Activated CD4-positive, alpha-beta T cell treated with anti-CD3 and anti-CD28 coated beads, Interleukin-2, Interleukin-6, amounts not matched to agents 100 ng/mL and 50 ng/mL, durations not matched to agents 16 hours and 8 hours (primary cell): ENCODE results near the gene SLC17A5.
"Not testable (repeated sequence)": the region's sequence is repeated elsewhere in the genome, so short reads cannot be mapped to it uniquely, and the experiment has no call there.

Experiments
- DNase-seq: peaks from one replicate; pipeline ENCODE4 v3.0.0-alpha.2; 2020

The SLC17A5 gene

DNA sequence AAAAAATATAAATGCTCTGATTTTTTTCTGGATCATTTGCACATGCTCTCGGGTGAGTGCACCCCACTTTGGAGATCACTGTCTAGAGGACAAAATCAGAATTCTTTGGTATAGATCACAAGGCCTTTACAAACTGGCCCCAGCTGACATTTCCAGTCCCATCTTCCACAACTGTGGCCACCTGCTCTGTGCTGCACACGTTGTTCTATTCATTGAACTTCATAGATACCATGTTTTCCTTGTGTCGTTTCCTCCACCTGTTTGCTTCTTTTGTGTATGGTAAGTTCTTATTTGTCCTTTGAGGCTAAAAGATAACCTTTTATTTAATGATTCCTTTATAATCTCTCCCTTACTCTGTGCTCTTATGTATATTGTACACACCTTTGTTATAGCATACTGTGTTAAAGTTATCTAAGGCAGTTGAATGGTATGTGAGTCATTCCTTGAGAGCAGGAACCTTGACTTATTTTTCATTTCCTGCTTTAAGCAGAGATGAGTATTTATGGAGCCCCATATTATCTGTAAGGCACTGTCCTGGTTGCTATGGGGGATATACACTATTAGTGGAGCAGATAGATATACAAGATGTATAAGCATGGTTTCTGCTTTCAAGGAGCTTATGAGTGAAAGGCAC is 12.0 kb upstream of the SLC17A5 start:
- peak; percentile 58 for DNase-seq

DNA sequence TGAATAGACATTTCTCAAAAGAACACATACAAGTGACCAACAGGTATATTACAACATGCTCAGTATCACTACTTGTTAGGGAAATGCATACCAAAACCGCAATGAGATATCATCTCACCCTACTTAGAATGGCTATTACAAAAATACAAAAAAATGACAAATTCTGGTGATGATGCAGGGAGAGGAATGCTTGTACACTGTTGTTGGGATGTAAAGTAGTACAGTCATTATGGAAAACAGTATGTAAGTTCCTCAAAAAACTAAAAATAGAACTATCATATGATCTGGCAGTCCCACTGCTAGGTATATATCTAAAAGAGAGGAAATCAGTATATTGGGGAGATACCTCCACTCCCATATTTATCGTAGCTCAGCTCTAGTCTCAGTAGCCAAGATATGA is 10.9 kb upstream of the SLC17A5 start:
- DNase-seq, result no peak

DNA sequence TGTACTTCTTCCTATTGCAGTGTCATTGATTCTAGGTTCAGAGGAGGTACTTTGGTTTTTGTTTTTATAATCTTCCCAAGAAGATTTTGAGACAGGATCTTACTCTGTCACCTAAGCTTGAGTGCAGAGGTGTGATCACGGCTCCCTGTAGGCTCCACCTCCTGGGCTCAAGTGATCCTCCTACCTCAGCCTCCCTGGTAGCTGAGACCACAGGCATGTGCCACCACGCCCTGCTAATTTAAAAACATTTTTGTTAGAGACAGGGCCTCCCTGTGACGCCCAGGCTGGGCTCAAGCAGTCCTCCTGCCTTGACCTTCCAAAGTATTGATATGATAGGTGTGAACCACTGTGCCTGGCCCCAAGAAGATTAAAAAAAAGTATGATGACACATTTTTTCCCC is 3.4 kb upstream of the SLC17A5 start:
- peak; percentile 17 for DNase-seq

DNA sequence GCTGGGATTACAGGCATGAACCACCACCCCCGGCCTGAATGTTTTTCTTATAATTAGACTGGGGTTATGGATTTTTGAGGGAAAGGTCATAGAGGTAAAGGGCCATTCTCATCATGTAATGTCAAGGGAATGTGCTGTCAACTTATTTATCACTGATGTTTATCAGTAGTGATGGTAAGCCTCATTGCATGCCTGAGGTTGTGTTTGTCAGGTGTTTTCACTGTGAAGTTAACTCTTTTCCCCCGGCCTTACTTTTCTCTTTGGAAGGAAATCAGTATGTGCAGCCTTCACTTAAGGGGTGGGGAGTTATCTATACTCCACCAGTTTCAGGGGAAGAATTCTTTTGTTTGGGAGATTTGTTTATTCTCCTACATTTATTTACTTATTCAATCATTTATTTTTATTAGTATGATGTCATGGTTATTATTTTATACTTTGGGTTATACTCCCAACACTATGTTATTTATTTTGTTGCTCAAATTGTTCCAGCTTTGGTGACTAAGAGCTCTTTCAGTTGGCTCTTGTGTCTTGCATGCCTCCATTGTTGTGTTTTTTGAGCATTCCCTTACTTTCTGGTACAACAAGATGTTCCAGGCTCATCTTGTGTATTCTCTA is 2.8 kb upstream of the SLC17A5 start:
- DNase-seq, result no peak

DNA sequence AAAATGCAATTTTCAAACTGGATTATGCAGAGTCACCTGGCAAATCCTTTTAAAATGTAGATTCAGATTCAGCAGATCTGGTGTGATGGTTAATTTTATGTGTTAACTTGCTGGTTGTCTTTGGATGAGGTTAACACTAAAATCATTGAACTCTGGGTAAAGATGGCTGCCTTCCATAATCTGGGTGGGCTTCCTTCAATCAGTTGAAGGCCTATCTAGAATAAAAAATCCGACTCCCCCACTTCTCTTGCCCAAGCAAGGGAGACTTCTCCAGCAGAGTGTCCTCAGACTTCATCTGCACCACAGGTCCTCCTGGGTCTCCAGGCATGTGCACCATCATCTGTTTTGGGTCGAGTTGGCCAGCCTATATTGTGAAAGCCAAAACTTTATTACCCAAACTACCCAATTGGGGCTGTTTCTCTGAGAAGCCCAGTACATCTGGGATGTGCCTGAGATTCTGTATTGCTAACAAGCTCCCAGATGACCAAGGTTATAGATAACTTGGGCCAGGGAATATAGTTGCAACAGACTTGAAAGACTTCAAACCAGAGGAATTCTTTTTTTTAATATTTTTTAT is 1.6 kb upstream of the SLC17A5 start:
- DNase-seq, result no peak

DNA sequence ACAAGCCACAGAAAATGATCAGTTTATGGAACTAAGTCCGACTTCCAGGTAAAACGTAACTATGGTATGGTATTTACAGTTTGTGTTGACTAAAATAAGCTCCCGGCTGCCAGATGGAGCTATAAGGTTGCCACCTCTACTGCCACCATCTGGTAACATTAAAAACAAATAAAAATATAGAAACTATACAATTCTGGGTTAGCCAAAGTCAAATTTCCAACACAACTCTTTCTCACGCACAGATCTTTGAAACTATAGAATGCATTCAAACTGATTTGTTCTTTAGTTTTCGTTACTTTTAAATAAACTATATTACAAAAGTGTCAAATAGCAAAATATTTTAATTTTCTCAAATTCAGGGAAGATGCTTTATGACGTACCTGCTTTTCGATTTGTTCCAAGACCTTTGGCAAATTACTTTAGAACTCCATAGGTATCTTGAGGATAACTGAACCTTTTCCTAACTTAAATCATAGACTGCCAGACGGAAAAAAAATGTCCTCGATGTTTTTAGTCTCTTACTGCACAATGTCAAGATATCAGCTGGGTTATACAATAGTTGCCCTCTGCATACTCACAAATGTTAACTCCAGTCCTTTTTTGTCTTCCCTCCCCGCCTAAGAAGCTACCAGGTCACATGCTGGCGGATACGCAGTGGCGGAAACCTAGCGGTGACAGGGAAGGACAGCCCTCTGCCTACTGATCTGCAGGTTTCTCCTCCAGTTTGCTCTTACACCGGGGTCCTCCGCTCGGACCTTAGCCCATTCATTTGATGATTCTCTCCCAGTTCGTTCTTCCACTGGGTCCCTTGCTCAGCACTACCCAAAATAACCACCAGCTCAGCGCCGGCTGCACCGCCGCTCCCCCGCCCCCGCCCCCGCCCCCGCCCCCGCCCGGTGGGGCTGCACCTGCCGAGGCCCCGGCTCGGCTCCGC is 888 bp downstream of the SLC17A5 start:
- peak; percentile 84 for DNase-seq

DNA sequence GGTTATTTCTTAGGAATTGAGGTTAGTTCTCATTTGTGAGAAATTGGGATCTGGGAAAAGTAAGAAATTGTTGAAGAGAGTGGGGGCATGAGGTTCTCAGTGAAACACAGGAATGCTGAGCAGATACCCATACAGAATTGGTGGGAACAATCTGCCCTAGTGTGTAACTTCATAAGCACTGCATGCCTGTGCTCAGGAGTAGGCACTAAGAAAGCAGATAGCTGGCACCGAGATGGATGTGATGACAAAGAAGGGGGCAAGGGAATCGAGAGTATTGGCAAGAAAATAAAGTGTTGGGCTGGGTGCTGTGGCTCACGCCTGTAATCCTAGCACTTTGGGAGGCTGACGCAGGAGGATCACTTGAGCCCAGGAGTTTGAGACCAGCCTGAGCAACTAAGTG is 4.0 kb downstream of the SLC17A5 start:
- no peak for DNase-seq

DNA sequence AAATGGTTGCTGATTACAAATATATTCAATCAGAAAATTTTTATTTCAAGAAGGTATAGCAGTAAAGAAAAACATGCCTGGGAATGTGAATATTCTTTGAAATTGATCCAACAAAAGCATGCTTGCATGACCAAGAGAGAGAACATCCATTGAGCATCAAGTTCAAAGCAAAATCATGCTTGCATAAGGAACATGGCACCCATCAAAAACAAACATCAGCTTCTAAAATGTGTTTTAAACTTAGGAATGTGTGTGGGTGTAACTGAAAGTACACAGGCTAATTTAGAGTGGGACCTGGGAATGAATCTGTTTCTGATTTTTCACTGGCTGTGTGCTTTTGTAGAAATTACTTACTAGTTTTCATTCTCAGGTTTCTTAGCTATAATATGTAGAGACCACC is 5.6 kb downstream of the SLC17A5 start:
- no peak for DNase-seq

DNA sequence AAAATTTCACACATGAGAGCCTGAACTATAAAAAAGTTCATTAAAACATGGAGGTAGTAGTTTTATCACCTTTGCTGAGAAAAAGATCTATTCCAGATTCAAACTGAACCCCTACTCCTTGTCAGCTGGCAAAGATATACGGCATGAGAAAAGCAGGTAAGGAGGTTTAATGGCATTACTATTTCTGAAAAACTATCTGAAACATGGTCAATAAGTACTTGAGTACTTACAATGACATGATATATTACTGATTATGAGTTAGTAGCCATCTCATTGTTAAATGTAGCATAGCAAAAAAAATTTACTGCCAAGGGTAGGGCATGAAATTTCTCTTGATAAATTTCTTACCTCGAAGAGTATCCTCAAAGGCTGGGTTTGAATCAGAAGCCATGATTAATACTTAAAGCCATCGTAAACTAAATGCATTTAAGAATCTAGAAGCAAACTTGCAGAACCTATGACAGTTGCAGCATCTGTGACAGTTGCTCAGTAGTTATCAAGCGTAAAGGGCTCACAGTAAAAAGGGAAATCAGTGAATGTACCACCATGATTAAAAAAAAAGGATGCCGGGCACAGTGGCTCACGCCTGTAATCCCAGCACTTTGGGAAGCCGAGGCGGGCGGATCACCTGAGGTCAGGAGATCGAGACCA is 8.7 kb downstream of the SLC17A5 start:
- DNase-seq, result no peak

DNA sequence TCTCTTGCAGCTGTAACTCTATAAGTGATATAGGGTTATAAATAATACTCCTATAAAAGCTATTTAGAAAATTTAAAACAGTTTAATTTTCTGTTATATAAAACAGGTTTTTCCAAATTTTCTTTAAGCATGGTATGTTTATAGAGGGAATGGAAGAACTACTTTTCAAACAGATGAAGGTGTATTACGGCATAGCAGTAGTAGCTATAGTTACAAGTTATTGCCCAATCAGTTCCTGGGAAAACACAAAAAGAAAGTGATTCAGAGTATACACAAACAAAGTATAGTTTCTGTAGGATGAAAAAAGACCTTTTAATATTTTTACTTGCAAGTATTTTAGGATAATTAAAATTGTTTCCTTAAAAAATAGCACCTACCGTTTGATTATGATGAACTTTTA is 9.8 kb downstream of the SLC17A5 start:
- DNase-seq, result no peak

DNA sequence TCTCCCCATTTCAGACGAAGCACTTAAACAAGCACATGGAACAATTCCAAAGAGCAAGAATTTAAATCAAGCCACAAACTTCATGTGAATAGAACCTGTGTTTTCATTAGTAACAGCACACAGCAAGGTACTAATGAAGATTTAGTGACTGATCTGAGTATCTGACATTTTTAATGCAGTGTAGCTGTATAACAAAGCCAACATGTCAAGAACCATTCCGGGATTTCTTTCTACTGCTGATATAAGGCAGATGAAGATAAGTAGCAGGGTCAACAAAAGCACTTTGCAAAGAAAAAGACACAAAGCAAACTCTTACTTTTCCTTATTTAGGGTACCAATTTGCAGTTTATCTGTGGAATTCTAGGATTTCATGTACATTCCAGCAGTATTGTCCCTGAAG is 11.3 kb downstream of the SLC17A5 start:
- DNase-seq, result no peak

DNA sequence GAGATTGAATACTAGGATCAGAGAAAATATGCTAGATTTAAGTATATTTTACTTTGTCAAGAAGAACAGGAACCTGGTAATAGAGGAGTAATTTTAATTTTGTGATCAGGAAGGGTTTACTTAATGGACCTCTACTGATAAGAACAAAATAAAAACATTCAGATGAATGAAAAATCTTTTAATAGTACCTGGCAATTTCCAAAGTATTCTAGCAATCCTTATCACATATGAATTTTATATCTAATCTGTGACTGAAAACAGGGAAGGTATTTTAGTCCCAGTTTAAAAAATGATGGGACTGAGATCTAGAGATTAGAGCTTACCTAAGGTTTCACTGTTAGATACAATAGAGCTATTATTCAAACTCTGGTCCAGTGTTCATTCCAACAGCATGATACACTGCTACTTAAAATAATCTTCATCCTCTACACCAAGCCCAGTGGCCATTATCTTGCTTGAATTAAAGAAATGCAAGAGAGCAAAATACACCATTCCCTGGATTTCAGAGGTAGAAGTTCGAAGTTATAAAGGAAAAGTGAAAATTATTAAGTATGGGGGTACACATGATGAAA is 13.5 kb downstream of the SLC17A5 start:
- no peak for DNase-seq

DNA sequence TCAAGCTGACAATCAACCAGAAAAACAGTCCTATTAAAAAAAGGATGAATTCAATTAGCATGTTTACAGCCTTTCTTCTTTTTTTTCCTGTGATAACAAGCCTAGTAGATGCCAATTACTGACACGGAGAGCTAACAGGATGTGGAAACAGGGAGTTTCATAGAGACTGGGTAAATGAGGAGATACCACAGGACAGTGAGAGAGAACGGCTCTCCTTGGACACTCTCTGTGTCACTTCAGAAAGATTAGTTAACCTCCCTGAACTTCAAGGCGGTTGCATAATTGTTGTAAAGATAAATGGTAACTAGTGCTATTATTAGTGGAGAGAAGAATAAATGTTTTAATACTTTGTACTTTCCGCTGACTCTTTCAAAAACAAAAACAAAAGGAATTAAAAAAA is 14.8 kb downstream of the SLC17A5 start:
- no peak for DNase-seq

DNA sequence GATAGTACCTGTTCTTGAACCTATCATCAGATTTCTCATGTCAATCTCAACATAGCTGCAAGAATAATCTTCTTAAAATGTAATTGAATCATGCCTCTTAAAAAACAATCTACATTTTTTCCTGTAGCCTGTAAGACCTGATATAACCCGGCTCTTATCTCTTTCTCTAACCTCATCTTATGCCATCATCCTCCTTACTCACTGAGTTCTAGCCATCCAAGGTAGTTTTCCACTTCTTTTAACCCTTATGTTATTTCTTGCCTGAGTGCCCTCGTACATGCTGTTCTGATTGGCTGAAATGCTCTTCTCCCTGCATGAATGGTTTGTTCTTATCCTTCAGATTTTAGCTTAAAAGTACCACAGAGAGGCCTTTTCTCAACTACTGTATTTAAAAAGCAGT is 16.4 kb downstream of the SLC17A5 start:
- DNase-seq, result no peak

DNA sequence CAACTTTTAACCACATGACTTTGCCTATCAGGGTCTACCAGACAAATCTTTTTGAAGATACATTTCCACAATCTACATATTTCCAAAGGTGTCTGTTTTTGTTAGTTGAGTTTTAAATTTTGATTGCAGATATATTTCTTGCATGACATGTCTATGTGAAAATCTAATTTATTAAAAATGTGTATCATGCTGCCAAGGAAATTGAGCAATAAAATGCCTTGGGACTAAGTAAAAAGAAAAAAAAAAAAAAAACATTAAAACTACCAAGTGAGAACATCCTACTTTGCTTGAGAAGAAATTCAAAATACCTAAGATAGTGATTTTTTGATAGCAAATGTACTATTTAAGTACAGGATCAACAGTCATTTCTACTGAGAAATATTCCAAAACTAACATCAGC is 17.7 kb downstream of the SLC17A5 start:
- no peak for DNase-seq

DNA sequence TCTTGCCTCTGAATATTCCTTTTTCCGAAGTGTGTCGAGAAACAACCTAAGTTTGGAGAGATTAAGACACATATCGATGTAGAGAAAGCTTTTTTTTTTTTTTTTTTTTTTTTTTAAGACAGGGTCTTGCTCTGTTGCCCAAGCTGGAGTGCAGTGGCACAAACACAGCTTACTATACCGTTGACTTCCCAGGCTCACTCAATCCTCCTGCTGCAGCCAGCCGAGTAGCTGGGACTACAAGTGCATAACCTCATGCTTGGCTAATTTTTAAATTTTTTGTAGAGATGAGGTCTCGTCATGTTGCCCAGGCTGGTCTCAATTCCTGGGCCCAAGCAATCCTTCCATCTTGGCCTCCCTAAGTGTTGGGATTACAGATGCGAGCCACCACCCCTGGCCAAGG is 21.4 kb downstream of the SLC17A5 start:
- DNase-seq, result no peak

DNA sequence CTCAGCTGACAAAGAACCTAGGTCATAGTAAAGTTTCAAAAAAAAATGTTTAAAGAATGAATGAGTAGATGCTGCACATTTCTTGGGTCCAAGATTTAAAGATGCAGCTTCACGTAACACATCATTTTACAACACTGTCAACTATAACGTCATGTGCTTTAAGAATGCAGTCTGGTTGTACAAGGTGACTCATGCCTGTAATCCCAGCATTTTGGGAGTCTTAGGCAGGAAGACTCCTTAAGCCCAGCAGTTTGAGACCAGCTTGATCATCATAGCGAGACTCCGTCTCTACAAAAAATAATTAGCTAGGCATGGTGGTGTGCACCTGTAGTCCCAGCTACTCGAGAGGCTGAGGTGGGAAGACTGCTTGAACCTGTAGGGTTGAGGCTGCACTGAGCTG is 21.9 kb downstream of the SLC17A5 start:
- DNase-seq, result no peak

DNA sequence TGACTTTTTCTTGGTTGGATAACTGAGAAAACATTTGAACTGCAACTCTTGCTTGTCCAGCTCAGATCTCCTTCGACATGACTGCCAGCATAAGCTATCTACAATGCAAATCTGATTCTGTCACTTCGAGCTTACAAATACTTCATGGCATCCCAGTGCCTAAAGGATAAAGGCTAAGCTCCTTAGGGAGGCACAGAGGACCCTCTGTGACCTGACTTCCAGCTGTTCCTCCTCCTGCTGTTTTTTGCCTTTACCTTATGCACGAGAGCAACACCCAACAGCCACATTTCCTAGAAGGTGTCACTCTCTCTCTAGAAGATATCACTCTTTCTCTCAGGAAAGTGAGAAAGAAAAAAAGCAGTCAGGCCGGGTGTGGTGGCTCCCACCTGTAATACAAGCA is 23.4 kb downstream of the SLC17A5 start:
- no peak for DNase-seq

DNA sequence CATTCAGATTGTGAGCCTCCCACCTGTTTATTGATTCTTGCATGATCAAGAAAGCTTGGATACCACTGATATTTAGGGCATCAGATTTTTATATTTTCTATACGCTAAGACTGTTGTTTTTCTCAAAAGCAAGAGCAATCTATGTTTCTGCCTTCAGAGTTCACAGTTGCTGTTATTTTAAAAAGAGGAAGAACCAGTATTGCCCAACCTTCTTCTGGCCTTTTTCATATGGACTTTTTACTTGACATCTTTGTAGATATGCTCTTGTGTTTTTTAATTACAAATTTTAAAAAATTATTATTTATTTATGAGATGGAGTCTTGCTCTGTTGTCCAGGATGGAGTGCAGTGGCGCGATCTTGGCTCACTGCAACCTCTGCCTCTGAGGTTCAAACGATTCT is 28.9 kb downstream of the SLC17A5 start:
- DNase-seq, result no peak

DNA sequence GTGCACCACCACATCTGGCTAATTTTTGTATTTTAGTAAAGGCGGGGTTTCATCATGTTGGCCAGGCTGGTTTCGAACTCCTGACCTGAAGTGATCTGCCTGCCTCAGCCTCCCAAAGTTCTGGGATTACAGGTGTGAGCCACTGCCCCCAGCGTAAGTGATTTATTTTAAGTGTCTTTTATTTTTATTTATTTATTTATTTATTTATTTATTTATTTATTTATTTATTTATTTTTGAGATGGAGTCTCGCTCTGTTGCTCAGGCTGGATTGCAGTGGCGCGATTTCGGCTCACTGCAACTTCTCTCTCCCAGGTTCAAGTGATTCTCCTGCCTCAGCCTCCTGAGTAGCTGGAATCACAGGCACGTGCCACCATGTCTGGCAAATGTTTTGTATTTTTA is 30.3 kb downstream of the SLC17A5 start:
- not testable (repeated sequence) for DNase-seq

DNA sequence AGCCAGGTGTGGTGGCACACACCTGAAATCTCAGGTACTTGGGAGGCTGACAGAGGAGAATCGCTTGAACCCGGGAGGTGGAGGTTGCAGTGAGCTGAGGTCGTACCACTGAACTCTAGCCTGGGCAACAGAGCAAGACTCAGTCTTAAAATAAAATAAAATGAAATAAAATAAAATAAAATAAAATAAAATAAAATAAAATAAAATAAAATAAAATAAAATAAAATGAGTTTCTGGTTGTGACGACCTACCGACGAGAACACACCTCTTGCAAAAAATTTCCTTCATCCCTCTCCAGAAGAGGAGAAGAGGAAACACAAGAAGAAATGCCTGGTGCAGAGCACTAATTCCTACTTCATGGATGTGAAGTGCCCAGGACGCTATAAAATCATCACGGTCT is 35.7 kb downstream of the SLC17A5 start:
- DNase-seq, result not testable (repeated sequence)

DNA sequence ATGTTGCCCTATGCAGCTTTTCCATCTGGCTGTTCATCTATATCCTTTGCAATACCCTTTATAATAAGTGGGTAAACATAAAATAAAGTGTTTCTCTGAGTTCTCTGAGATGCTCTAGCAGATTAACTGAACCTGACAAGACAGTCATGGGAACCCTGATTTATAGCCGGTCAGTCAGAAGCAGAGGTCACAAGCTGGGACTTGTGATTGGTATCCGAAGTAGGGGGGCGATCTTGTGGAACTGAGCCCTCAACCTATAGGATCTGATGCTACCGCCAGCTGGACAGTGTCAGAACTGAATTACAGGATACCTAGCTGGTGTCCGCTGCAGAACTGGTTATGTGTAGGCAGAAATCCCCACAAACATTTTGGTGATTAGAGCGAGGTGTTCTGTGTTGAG is 39.0 kb downstream of the SLC17A5 start:
- DNase-seq, result no peak
